Measurements from ENCODE around the gene KCNMA1. TPM values are rescaled to one million over a fixed set of nuclear protein-coding genes. Genes with fewer than 3 reads are reported as not detected.

KCNMA1 gene
- total and polyA plus RNA-seq, 10 of the 15 experiments (the other 5 are each of a cell fraction or from before 2014, with no cell fraction given): 8.5 to 77.0 (median 21.3) TPM

DNA sequence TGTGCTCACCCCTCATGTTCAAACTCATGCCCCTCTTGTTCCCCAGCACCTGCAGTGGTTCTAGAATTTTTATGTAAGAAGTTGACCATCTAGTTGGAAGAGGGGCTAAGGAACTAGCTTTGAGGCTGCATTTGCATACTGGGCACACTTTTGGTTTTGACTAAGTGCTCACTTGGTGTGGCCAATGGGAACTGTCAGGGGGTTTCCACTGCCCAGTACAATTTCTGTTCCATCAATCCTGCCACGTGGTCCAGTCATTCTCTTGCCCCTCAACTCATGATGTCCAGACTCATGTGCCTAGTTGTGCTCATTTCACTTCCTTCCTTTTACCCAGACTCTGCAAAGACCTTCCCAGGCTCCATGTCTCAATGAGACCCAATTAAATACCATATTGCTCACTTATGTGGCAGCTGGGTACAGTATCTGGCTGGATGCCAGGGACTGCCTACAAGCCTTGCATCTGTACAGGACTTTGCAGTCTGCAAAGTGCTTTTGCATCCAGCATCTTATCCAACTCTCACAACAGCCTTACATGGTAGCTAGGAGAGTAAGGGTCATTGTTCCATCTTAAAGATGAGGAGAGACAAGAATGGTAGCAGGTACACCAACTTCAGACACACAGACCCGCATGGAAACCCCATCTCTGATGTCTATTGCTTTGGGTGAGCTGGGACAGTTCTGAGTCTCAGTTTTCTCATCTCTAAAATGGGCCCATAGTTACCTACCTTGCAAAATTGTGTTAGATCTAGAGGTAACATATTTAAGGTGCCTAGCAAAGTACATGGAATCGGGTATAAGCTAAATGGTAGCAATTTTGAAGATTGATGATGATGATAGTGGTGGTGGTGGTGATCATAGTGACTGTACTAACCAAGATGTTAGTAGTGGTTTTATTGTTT lies 30.1 kb upstream of the KCNMA1 start (continued):
- TF ChIP-seq, protein P1, sequence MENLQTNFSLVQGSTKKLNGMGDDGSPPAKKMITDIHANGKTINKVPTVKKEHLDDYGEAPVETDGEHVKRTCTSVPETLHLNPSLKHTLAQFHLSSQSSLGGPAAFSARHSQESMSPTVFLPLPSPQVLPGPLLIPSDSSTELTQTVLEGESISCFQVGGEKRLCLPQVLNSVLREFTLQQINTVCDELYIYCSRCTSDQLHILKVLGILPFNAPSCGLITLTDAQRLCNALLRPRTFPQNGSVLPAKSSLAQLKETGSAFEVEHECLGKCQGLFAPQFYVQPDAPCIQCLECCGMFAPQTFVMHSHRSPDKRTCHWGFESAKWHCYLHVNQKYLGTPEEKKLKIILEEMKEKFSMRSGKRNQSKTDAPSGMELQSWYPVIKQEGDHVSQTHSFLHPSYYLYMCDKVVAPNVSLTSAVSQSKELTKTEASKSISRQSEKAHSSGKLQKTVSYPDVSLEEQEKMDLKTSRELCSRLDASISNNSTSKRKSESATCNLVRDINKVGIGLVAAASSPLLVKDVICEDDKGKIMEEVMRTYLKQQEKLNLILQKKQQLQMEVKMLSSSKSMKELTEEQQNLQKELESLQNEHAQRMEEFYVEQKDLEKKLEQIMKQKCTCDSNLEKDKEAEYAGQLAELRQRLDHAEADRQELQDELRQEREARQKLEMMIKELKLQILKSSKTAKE (IDR thresholded peaks at IDR 0.05; ENCODE audit: low read depth, poor library complexity, severe bottlenecking): no peak
- TF ChIP-seq FOXK2 (IDR thresholded peaks at IDR 0.05) (no peak), RAD21 (IDR thresholded peaks at IDR 0.05; ENCODE audit: insufficient read depth, low read depth, low read length) (no peak), CHD4 (IDR thresholded peaks at IDR 0.05) (no peak), KAT2A (conservative IDR thresholded peaks at IDR 0.05; ENCODE audit: control insufficient read depth, low read depth, low read length) (no peak), SUZ12 (IDR thresholded peaks at IDR 0.05; ENCODE audit: unreplicated experiment) (no peak), CBX5 (IDR thresholded peaks at IDR 0.05; ENCODE audit: low read depth) (no peak), RBBP5 (conservative IDR thresholded peaks at IDR 0.05) (no peak), WRNIP1 (IDR thresholded peaks at IDR 0.05; ENCODE audit: borderline replicate concordance, low read depth, low read length) (no peak), FOXM1 (IDR thresholded peaks at IDR 0.05; ENCODE audit: low read depth, low read length) (no peak), ZNF24 (IDR thresholded peaks at IDR 0.05) (no peak), TCF12 (IDR thresholded peaks at IDR 0.05; ENCODE audit: low read depth, low read length) (no peak), BHLHE40 (IDR thresholded peaks at IDR 0.05; ENCODE audit: borderline replicate concordance in 1 of 2, low read depth in 2 of 2, low read length in 1 of 2) (peak; percentile 81 to 85), POU2F2 (IDR thresholded peaks at IDR 0.05; ENCODE audit: borderline replicate concordance, low read depth, low read length) (peak; percentile 97; the same call in 2 of the 3 replicates), RB1 (IDR thresholded peaks at IDR 0.05; ENCODE audit: borderline replicate concordance) (no peak), STAT1 (conservative IDR thresholded peaks at IDR 0.05) (no peak), YBX1 (IDR thresholded peaks at IDR 0.05) (no peak), NR2C1 (IDR thresholded peaks at IDR 0.05) (no peak), POLR2AphosphoS2 (IDR thresholded peaks at IDR 0.05; ENCODE audit: low read depth, low read length) (no peak)
- TF ChIP-seq, protein P2, sequence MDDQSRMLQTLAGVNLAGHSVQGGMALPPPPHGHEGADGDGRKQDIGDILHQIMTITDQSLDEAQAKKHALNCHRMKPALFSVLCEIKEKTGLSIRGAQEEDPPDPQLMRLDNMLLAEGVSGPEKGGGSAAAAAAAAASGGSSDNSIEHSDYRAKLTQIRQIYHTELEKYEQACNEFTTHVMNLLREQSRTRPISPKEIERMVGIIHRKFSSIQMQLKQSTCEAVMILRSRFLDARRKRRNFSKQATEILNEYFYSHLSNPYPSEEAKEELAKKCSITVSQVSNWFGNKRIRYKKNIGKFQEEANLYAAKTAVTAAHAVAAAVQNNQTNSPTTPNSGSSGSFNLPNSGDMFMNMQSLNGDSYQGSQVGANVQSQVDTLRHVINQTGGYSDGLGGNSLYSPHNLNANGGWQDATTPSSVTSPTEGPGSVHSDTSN (IDR thresholded peaks at IDR 0.05; ENCODE audit: insufficient replicate concordance, low read depth, low read length): no peak
- TF ChIP-seq, protein P3, sequence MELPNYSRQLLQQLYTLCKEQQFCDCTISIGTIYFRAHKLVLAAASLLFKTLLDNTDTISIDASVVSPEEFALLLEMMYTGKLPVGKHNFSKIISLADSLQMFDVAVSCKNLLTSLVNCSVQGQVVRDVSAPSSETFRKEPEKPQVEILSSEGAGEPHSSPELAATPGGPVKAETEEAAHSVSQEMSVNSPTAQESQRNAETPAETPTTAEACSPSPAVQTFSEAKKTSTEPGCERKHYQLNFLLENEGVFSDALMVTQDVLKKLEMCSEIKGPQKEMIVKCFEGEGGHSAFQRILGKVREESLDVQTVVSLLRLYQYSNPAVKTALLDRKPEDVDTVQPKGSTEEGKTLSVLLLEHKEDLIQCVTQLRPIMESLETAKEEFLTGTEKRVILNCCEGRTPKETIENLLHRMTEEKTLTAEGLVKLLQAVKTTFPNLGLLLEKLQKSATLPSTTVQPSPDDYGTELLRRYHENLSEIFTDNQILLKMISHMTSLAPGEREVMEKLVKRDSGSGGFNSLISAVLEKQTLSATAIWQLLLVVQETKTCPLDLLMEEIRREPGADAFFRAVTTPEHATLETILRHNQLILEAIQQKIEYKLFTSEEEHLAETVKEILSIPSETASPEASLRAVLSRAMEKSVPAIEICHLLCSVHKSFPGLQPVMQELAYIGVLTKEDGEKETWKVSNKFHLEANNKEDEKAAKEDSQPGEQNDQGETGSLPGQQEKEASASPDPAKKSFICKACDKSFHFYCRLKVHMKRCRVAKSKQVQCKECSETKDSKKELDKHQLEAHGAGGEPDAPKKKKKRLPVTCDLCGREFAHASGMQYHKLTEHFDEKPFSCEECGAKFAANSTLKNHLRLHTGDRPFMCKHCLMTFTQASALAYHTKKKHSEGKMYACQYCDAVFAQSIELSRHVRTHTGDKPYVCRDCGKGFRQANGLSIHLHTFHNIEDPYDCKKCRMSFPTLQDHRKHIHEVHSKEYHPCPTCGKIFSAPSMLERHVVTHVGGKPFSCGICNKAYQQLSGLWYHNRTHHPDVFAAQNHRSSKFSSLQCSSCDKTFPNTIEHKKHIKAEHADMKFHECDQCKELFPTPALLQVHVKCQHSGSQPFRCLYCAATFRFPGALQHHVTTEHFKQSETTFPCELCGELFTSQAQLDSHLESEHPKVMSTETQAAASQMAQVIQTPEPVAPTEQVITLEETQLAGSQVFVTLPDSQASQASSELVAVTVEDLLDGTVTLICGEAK (IDR thresholded peaks at IDR 0.05; ENCODE audit: borderline replicate concordance): no peak
- TF ChIP-seq, protein P4, sequence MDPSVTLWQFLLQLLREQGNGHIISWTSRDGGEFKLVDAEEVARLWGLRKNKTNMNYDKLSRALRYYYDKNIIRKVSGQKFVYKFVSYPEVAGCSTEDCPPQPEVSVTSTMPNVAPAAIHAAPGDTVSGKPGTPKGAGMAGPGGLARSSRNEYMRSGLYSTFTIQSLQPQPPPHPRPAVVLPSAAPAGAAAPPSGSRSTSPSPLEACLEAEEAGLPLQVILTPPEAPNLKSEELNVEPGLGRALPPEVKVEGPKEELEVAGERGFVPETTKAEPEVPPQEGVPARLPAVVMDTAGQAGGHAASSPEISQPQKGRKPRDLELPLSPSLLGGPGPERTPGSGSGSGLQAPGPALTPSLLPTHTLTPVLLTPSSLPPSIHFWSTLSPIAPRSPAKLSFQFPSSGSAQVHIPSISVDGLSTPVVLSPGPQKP (IDR thresholded peaks at IDR 0.05; ENCODE audit: low read depth, low read length): no peak
